SK-N-MC (cell line): ENCODE data around the gene RHEBL1.

Source experiments
- EZH2 ChIP-seq: fragments of 200-600 bp; sonication (generic); IDR thresholded peaks from one replicate; pipeline ENCODE4 v1.6.1; 2017; ENCODE audit warnings: antibody characterized with exemption
- FOXP2 ChIP-seq: optimal IDR thresholded peaks from 2 replicates; pipeline ENCODE3; 2011; ENCODE audit warnings: mild to moderate bottlenecking, moderate library complexity; ENCODE audit not compliant: insufficient read depth; ENCODE audit errors: extremely low read length, control extremely low read depth
- POLR2AphosphoS5 ChIP-seq: IDR thresholded peaks from 2 replicates; pipeline ENCODE4 v1.6.1; 2012; ENCODE audit warnings: mild to moderate bottlenecking, low read depth, low read length, borderline replicate concordance

DNA sequence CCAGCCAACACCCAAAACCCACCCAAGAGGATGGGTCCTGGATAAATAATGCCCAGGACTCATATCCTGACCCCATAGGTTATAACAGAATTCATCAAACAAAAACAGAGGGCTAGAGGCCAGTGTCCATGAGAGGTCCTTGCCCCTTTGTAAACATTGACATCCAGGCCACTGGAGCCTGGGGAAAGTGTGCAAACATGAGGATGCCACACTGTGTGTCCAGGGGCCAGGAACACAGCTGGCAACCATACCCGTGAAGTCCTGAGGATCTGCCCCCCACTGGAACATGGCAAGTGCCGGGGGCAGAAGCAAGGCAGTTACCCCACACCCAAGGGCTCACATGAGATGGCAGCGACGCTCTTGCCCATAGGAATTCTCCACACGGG, 5.0 kb downstream of the RHEBL1 start:
- TF ChIP-seq EZH2 (no peak), POLR2AphosphoS5 (no peak), FOXP2 (no peak)
